H1 (cell line): ENCODE data around the gene CLDN16. TPM values are rescaled to one million over a fixed set of nuclear protein-coding genes. Genes with fewer than 3 reads are reported as not detected.

Experiments used
- EGR1 ChIP-seq: IDR thresholded peaks from 2 replicates; pipeline ENCODE4 v1.6.1; 2011; ENCODE audit warnings: low read depth, low read length, borderline replicate concordance
- JUN ChIP-seq: IDR thresholded peaks from 2 replicates; pipeline ENCODE4 v1.6.1; 2011; ENCODE audit warnings: low read depth, mild to moderate bottlenecking, improper control_type of control experiment, low read length
- JUND ChIP-seq: IDR thresholded peaks from 2 replicates; pipeline ENCODE4 v1.6.1; 2011; ENCODE audit warnings: mild to moderate bottlenecking, improper control_type of control experiment, low read length
- SUZ12 ChIP-seq: fragments of 200-600 bp; sonication (generic); IDR thresholded peaks from 2 replicates; pipeline ENCODE4 v1.6.1; 2012; ENCODE audit warnings: mild to moderate bottlenecking, inconsistent platforms, low read length, moderate library complexity, mixed read lengths
- polyA plus RNA-seq, 7 experiments: library from polyadenylated mRNA; depleted of rRNA in 3 of 7; stranded (reverse) in 5 of 7; unstranded in 2 of 7; fragments of >200 nt in 5 of 7; fragments of 200-250 nt in 2 of 7; gene quantifications; 1 replicate in 5 of 7; 2 replicates in 1 of 7; 4 replicates in 1 of 7; pipeline versions ENCODE4 v1.2.1 to v1.2.3, GENCODE V29; 2011 to 2013; ENCODE audit warnings: missing spikeins in 2 of 7, mixed read lengths in 2 of 7
- total RNA-seq: library from RNA; stranded (reverse); fragmentation: NEBNext Ultra II Directional; extraction: Animal tissue kit (Norgen Biotek cat#: 25700); gene quantifications from 2 replicates; pipeline ENCODE4 v1.2.1, GENCODE V29; 2021
- TF ChIP-seq, protein P1 (sequence below): IDR thresholded peaks from 2 replicates; pipeline ENCODE4 v1.6.1; 2012; ENCODE audit warnings: inconsistent platforms

Gene CLDN16
- total and polyA plus RNA-seq, 2 of the 8 experiments (the other 6 are each of a cell fraction or from before 2014, with no cell fraction given), result not detected

DNA sequence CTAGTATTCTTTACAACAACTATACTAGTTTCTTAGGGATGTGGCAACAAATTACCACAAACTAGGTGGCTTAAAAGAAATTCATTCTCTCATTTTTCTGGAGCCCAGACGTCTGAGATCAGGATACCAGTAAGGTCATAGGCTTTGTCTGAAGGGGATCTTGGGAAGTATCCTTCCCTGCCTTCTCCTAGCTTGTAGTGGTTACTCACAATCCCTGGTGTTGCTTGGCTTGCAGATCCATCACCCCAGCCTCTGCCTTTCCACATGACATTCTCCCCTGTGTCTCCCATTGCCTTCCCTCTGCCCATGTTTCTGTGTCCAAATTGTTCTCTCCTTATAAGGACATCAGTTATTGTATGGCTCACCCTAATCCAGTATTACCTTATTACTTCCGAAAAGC lies 41.4 kb upstream of the CLDN16 start (continued):
- TF ChIP-seq JUND (no peak), SUZ12 (no peak), EGR1 (no peak), JUN (no peak)
- TF ChIP-seq, protein P1, sequence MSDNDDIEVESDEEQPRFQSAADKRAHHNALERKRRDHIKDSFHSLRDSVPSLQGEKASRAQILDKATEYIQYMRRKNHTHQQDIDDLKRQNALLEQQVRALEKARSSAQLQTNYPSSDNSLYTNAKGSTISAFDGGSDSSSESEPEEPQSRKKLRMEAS, result no peak
